GM12875 (cell line): ENCODE data around the gene MPDZ.

Experiments used
- H3K4me3 ChIP-seq: one replicate; pipeline ENCODE4 v1.5.1; 2011; ENCODE audit warnings: low read depth, low read length, control low read depth
- CTCF ChIP-seq: IDR thresholded peaks from 2 replicates; pipeline ENCODE4 v1.5.1; 2011; ENCODE audit warnings: low read depth, mild to moderate bottlenecking, control low read depth, inconsistent platforms, low read length, moderate library complexity, borderline replicate concordance; ENCODE audit not compliant: insufficient read depth

Gene MPDZ

GRCh38 chr9:13173553-13173952 lies 105.9 kb downstream of the MPDZ start:
- no peak for TF ChIP-seq CTCF
- H3K4me3 ChIP-seq = no peak overlapping the region

- no peak for TF ChIP-seq CTCF
- H3K4me3 ChIP-seq = no peak overlapping the region
These were observed 108.2 kb downstream of the MPDZ start for GRCh38 chr9:13171261-13171660.

DNA sequence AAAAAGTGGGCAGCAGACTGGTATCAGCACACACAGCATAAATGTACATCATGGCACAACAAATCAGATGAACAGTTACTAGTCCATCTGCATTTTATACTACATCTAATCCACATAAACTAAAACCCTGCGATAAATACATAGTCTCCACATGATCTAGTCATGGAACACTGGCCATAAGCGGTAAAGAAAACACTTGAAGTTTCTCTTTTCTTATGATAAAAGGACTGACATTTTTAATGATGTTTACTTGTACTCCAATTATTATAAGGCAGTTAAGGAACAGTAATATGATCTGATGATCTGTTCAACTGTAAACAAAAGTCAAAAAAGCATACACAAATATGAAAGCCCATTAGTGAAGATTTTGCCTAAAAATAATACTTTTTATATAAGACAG lies 112.5 kb downstream of the MPDZ start:
- H3K4me3 ChIP-seq = no peak overlapping the region
- no peak for TF ChIP-seq CTCF

DNA sequence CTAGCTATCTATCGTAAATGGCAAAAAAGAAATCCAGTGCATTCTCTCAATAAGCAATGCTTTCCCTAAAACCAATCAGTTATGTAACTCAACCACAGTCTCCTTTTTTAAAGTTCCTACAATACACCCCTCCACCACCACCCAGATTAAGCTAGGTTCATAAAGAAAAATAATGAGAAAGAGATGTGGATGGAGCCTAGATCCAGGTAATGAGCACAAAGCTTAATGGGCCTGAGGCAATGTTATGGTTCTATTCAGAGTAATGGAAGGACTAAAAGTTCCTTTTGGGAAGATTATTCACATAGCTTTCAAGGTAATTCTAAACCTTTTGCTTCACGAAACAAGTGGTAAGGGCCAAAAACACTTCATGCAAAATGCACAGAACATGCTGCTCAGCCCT lies 113.5 kb downstream of the MPDZ start:
- no peak for TF ChIP-seq CTCF
- no peak overlapping the region for H3K4me3 ChIP-seq

- H3K4me3 ChIP-seq = no peak overlapping the region
- TF ChIP-seq CTCF = no peak
These were observed 114.1 kb downstream of the MPDZ start for GRCh38 chr9:13165236-13165945.

- TF ChIP-seq CTCF = no peak
- H3K4me3 ChIP-seq = no peak overlapping the region
These were observed 115.5 kb downstream of the MPDZ start for GRCh38 chr9:13163946-13164345.

DNA sequence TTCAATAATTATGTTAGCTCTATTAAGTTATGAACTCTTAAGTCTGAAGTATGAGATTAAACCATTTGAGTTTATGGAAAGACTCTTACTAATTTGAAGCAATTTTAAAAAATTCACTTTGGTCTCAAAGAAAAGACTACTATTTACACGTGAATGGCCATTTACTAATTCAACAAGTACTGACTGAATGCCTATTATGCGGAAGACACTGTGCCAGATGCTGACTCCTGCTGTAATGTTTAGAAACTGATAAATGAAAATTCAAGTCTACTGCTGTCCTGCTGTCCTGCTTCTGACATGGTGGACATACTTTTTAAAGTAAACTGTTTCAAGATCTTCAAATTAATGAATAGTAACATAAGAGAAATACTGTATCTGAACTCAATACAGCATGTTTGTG lies 116.2 kb downstream of the MPDZ start:
- no peak overlapping the region for H3K4me3 ChIP-seq
- no peak for TF ChIP-seq CTCF
